ENCODE measurements around the gene ZNF319.

Gene ZNF319

GRCh38 chr16:57999971-58000705, at the start of gene ZNF319:
Gene ZNF319 (minus strand): TSS chr16:58000672. CDS start chr16:57998265, 2,407 bp downstream.
- peak within 1 kb of the TSS; percentile 92 for H3K4me3 Mint-ChIP-seq
- H3K27ac Mint-ChIP-seq, result peak within 1 kb of the TSS; percentile 88
- peaks cover 64% of the 10 kb centered on the region for H3K4me1 Mint-ChIP-seq (ENCODE audit: low read depth)
- H3K36me3 Mint-ChIP-seq (ENCODE audit: low read depth), result peaks cover 24% of the 10 kb centered on the region
- H3K27me3 Mint-ChIP-seq, result no peaks in the 10 kb centered on the region
- no peaks in the 10 kb centered on the region for H3K9me3 Mint-ChIP-seq

- H3K27ac Mint-ChIP-seq, result no peak overlapping the region
- no peaks in the 10 kb centered on the region for H3K27me3 Mint-ChIP-seq
- H3K4me3 Mint-ChIP-seq, result no peak overlapping the region
- no peaks in the 10 kb centered on the region for H3K9me3 Mint-ChIP-seq
- no peaks in the 10 kb centered on the region for H3K4me1 Mint-ChIP-seq (ENCODE audit: low read depth)
- no peaks in the 10 kb centered on the region for H3K36me3 Mint-ChIP-seq (ENCODE audit: low read depth)
These were observed 49.0 kb upstream of the ZNF319 start for GRCh38 chr16:58049232-58050185.

- H3K9me3 Mint-ChIP-seq, result no peaks in the 10 kb centered on the region
- H3K27me3 Mint-ChIP-seq, result no peaks in the 10 kb centered on the region
- no peak overlapping the region for H3K4me3 Mint-ChIP-seq
These were observed 48.2 kb upstream of the ZNF319 start for GRCh38 chr16:58048494-58049231.

GRCh38 chr16:58047557-58048348, 47.3 kb upstream of the ZNF319 start:
- no peak overlapping the region for H3K27ac Mint-ChIP-seq
- no peaks in the 10 kb centered on the region for H3K9me3 Mint-ChIP-seq
- H3K4me1 Mint-ChIP-seq (ENCODE audit: low read depth), result no peaks in the 10 kb centered on the region
- H3K36me3 Mint-ChIP-seq (ENCODE audit: low read depth), result no peaks in the 10 kb centered on the region
- H3K27me3 Mint-ChIP-seq, result no peaks in the 10 kb centered on the region
- no peak overlapping the region for H3K4me3 Mint-ChIP-seq

More at GRCh38 chr16:58048494-58049231, 48.2 kb upstream of the ZNF319 start:
- no peaks in the 10 kb centered on the region for H3K4me1 Mint-ChIP-seq (ENCODE audit: low read depth)
- no peak overlapping the region for H3K27ac Mint-ChIP-seq
- H3K36me3 Mint-ChIP-seq (ENCODE audit: low read depth), result no peaks in the 10 kb centered on the region

GRCh38 chr16:58046936-58047335, 46.5 kb upstream of the ZNF319 start:
- Mint-ChIP-seq H3K4me1 (ENCODE audit: low read depth) (no peaks in the 10 kb centered on the region), H3K27me3 (no peaks in the 10 kb centered on the region)

GRCh38 chr16:58046054-58046881, 45.8 kb upstream of the ZNF319 start:
- Mint-ChIP-seq H3K4me3 (no peak overlapping the region), H3K27ac (no peak overlapping the region), H3K9me3 (no peaks in the 10 kb centered on the region), H3K36me3 (ENCODE audit: low read depth) (no peaks in the 10 kb centered on the region), H3K4me1 (ENCODE audit: low read depth) (no peaks in the 10 kb centered on the region), H3K27me3 (no peaks in the 10 kb centered on the region)

More at GRCh38 chr16:58046936-58047335, 46.5 kb upstream of the ZNF319 start:
- Mint-ChIP-seq H3K27ac (no peak overlapping the region), H3K36me3 (ENCODE audit: low read depth) (no peaks in the 10 kb centered on the region), H3K4me3 (no peak overlapping the region), H3K9me3 (no peaks in the 10 kb centered on the region)

- Mint-ChIP-seq H3K27ac (no peak overlapping the region), H3K9me3 (no peaks in the 10 kb centered on the region), H3K4me3 (no peak overlapping the region), H3K27me3 (no peaks in the 10 kb centered on the region), H3K4me1 (ENCODE audit: low read depth) (no peaks in the 10 kb centered on the region), H3K36me3 (ENCODE audit: low read depth) (no peaks in the 10 kb centered on the region)
These were observed 44.6 kb upstream of the ZNF319 start for GRCh38 chr16:58045096-58045495.

- Mint-ChIP-seq H3K27ac (no peak overlapping the region), H3K4me1 (ENCODE audit: low read depth) (no peaks in the 10 kb centered on the region)
These were observed 44.0 kb upstream of the ZNF319 start for GRCh38 chr16:58044266-58045019.

GRCh38 chr16:58043571-58044155, 43.2 kb upstream of the ZNF319 start:
- Mint-ChIP-seq H3K4me1 (ENCODE audit: low read depth) (no peaks in the 10 kb centered on the region), H3K27ac (no peak overlapping the region), H3K36me3 (ENCODE audit: low read depth) (no peaks in the 10 kb centered on the region), H3K4me3 (no peak overlapping the region), H3K27me3 (no peaks in the 10 kb centered on the region), H3K9me3 (no peaks in the 10 kb centered on the region)

More at GRCh38 chr16:58044266-58045019, 44.0 kb upstream of the ZNF319 start:
- no peaks in the 10 kb centered on the region for H3K9me3 Mint-ChIP-seq
- no peak overlapping the region for H3K4me3 Mint-ChIP-seq
- no peaks in the 10 kb centered on the region for H3K27me3 Mint-ChIP-seq
- H3K36me3 Mint-ChIP-seq (ENCODE audit: low read depth), result no peaks in the 10 kb centered on the region

- no peak overlapping the region for H3K4me3 Mint-ChIP-seq
- H3K9me3 Mint-ChIP-seq, result no peaks in the 10 kb centered on the region
- H3K27me3 Mint-ChIP-seq, result no peaks in the 10 kb centered on the region
- H3K4me1 Mint-ChIP-seq (ENCODE audit: low read depth), result no peaks in the 10 kb centered on the region
- H3K27ac Mint-ChIP-seq, result no peak overlapping the region
- no peaks in the 10 kb centered on the region for H3K36me3 Mint-ChIP-seq (ENCODE audit: low read depth)
These were observed 42.5 kb upstream of the ZNF319 start for GRCh38 chr16:58042886-58043515.

- Mint-ChIP-seq H3K4me3 (no peak overlapping the region), H3K36me3 (ENCODE audit: low read depth) (no peaks in the 10 kb centered on the region), H3K4me1 (ENCODE audit: low read depth) (no peaks in the 10 kb centered on the region), H3K27ac (no peak overlapping the region), H3K9me3 (no peaks in the 10 kb centered on the region), H3K27me3 (no peaks in the 10 kb centered on the region)
These were observed 41.8 kb upstream of the ZNF319 start for GRCh38 chr16:58042001-58042885.

GRCh38 chr16:58041628-58041955, 41.1 kb upstream of the ZNF319 start:
- no peaks in the 10 kb centered on the region for H3K27me3 Mint-ChIP-seq
- H3K27ac Mint-ChIP-seq, result no peak overlapping the region
- H3K4me1 Mint-ChIP-seq (ENCODE audit: low read depth), result no peaks in the 10 kb centered on the region
- no peaks in the 10 kb centered on the region for H3K9me3 Mint-ChIP-seq
- no peak overlapping the region for H3K4me3 Mint-ChIP-seq
- no peaks in the 10 kb centered on the region for H3K36me3 Mint-ChIP-seq (ENCODE audit: low read depth)

All from stimulated activated naive CD8-positive, alpha-beta T cell treated with anti-CD3 and anti-CD28 coated beads, Interleukin-15, Interleukin-2, amounts not matched to agents 100 ng/mL and 50 ng/mL, for 24 hours (primary cell).